Measurements from ENCODE around the gene ZNF407. TPM values are rescaled to one million over a fixed set of nuclear protein-coding genes. Genes with fewer than 3 reads are reported as not detected.

ZNF407 gene
- total RNA-seq, 1 donor from 2014 or later, result 14.2 TPM

DNA sequence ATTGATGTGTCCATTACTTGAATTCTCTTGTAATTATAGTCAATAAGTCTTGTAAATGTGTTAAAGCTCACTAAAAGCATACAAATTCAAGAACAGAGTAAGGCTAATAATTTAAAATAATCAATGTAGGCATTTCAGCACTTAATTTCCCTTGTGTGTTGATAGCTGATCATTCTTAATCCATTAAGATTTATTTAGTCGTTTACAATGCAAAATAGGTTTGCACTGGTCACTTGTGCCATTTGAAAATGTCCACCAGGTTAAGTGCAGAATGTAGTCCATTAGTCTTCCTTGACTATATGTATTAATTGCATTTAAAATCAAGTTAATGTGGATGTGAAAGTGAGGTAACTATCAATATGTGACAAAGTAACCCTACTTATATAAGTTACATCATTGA, 39.4 kb downstream of the ZNF407 start:
- Mint-ChIP-seq H3K27me3 (ENCODE audit: unreplicated experiment) (no peaks in the 10 kb centered on the region), H3K36me3 (ENCODE audit: unreplicated experiment) (peaks cover 21% of the 10 kb centered on the region), H3K4me3 (ENCODE audit: unreplicated experiment) (no peak overlapping the region)

DNA sequence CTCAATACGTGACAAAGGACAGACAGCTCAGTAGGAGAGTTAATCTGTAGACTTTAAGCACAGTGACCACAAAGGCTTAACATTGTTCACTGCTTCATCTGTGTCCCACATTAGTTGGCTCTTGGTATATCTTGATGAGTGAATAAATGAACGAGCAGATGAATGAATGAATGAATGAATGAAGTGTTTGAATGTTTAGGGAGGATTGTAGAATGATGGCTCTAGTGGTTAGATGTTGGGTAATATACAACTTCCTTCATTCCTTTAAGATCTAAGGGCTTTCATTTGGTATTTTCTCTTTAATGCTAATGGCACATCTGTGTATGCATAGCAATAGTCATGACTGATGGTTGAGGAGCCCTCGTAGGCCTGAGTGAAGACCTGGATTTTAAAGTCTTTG, 40.5 kb downstream of the ZNF407 start:
- TF ChIP-seq, protein P1, sequence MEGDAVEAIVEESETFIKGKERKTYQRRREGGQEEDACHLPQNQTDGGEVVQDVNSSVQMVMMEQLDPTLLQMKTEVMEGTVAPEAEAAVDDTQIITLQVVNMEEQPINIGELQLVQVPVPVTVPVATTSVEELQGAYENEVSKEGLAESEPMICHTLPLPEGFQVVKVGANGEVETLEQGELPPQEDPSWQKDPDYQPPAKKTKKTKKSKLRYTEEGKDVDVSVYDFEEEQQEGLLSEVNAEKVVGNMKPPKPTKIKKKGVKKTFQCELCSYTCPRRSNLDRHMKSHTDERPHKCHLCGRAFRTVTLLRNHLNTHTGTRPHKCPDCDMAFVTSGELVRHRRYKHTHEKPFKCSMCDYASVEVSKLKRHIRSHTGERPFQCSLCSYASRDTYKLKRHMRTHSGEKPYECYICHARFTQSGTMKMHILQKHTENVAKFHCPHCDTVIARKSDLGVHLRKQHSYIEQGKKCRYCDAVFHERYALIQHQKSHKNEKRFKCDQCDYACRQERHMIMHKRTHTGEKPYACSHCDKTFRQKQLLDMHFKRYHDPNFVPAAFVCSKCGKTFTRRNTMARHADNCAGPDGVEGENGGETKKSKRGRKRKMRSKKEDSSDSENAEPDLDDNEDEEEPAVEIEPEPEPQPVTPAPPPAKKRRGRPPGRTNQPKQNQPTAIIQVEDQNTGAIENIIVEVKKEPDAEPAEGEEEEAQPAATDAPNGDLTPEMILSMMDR (IDR thresholded peaks at IDR 0.05), result no peak
- peaks cover 11% of the 10 kb centered on the region for H3K36me3 Mint-ChIP-seq (ENCODE audit: unreplicated experiment)
- no peaks in the 10 kb centered on the region for H3K4me1 Mint-ChIP-seq (ENCODE audit: unreplicated experiment)
- H3K4me3 Mint-ChIP-seq (ENCODE audit: unreplicated experiment), result no peak overlapping the region
- no peaks in the 10 kb centered on the region for H3K27me3 Mint-ChIP-seq (ENCODE audit: unreplicated experiment)
- no peak overlapping the region for H3K27ac Mint-ChIP-seq (ENCODE audit: unreplicated experiment)
- H3K9me3 Mint-ChIP-seq (ENCODE audit: unreplicated experiment), result no peaks in the 10 kb centered on the region
- no peak for DNase-seq (ENCODE audit: extremely low spot score, unreplicated experiment)

More for the DNA sequence above, 39.4 kb downstream of the ZNF407 start:
- no peaks in the 10 kb centered on the region for H3K4me1 Mint-ChIP-seq (ENCODE audit: unreplicated experiment)
- no peaks in the 10 kb centered on the region for H3K9me3 Mint-ChIP-seq (ENCODE audit: unreplicated experiment)
- DNase-seq (ENCODE audit: extremely low spot score, unreplicated experiment), result no peak
- H3K27ac Mint-ChIP-seq (ENCODE audit: unreplicated experiment), result no peak overlapping the region
- TF ChIP-seq, protein P1 (IDR thresholded peaks at IDR 0.05), result no peak

DNA sequence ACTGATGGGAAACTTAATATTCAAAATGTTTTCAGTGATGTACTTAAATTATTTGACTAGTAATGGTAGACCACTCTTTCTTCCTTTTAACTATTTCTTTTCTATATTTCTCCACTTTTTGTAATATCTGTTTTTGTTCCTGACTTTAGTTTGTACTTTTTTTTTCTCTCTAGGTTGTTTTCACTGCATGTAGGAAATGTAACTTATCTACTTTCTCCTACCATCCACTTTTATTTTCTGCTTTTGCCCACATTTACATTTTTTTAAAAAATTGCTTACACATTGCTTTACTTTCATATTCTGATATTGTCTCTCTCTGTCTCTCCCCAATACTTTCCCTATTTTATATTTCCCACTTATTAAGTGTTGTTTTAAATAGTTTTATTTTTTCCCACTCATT, 47.0 kb downstream of the ZNF407 start:
- no peaks in the 10 kb centered on the region for H3K9me3 Mint-ChIP-seq (ENCODE audit: unreplicated experiment)

DNA sequence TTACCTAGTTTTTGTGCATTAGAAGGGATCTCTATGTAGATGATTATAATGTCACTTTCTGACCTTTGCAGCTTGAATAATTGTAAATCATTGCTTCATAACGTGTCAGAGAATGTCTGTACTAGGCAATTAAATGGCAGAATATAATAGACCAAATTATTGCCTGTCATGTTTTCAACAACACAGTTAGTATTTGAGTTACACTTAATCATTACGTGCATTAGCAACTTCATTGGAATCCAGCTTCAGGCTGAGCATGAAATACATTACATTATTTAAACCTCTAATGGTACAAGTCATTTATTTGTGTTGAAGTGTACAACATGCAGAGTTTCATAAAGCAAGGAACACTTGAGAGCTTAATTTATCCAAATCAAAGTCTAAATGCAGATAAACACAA, 48.0 kb downstream of the ZNF407 start:
- DNase-seq (ENCODE audit: extremely low spot score, unreplicated experiment), result no peak

More for the DNA sequence above, 47.0 kb downstream of the ZNF407 start:
- no peak for DNase-seq (ENCODE audit: extremely low spot score, unreplicated experiment)
- TF ChIP-seq, protein P1 (IDR thresholded peaks at IDR 0.05), result no peak
- Mint-ChIP-seq H3K36me3 (ENCODE audit: unreplicated experiment) (peaks cover 8% of the 10 kb centered on the region), H3K27me3 (ENCODE audit: unreplicated experiment) (no peaks in the 10 kb centered on the region), H3K4me3 (ENCODE audit: unreplicated experiment) (no peak overlapping the region), H3K4me1 (ENCODE audit: unreplicated experiment) (peaks cover 11% of the 10 kb centered on the region), H3K27ac (ENCODE audit: unreplicated experiment) (no peak overlapping the region)

DNA sequence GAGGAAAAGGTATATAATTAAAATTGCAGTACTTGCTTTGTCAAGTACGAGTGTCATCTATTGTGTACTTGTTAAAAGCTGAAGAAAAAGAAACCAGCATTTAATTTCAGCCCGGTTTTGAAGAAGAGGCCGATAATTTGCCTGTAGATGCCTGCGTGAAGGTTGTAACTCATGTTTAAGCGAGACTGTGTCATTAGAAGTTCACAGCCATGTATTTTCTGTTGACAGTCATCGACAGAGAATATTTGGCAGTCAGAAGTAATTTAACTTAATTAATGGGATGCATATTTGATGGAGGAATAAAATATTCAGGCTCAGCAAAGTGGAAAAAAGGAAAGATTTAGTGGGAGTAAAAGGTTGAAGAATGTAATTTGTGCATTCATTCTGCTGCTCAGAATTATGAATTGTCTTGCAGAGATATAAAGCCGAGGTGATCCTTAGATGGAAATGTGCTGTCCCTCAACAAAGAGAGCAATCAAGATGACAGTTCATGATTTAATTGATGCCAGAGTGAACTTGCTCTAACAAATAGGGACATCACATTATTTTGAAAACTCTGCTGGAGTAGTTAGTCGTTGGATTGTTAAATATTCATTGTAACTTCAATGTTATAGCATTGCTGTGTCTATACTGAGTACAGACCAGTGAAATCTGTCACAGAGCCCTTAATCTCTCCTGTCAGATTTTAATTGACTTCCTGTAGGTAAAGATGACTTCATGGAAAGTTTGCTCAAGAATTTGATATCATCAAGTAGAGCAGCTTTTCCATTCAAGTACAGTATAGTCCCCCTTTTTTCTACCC, 53.9 kb downstream of the ZNF407 start:
- no peak overlapping the region for H3K27ac Mint-ChIP-seq (ENCODE audit: unreplicated experiment)
- TF ChIP-seq, protein P1 (IDR thresholded peaks at IDR 0.05), result no peak

More for the DNA sequence above, 48.0 kb downstream of the ZNF407 start:
- Mint-ChIP-seq H3K4me3 (ENCODE audit: unreplicated experiment) (no peak overlapping the region), H3K27me3 (ENCODE audit: unreplicated experiment) (no peaks in the 10 kb centered on the region), H3K27ac (ENCODE audit: unreplicated experiment) (no peak overlapping the region), H3K4me1 (ENCODE audit: unreplicated experiment) (peaks cover 11% of the 10 kb centered on the region), H3K36me3 (ENCODE audit: unreplicated experiment) (peaks cover 11% of the 10 kb centered on the region), H3K9me3 (ENCODE audit: unreplicated experiment) (no peaks in the 10 kb centered on the region)
- TF ChIP-seq, protein P1 (IDR thresholded peaks at IDR 0.05), result no peak

More for the DNA sequence above, 53.9 kb downstream of the ZNF407 start:
- Mint-ChIP-seq H3K4me3 (ENCODE audit: unreplicated experiment) (no peak overlapping the region), H3K27me3 (ENCODE audit: unreplicated experiment) (no peaks in the 10 kb centered on the region), H3K36me3 (ENCODE audit: unreplicated experiment) (peaks cover 7% of the 10 kb centered on the region), H3K9me3 (ENCODE audit: unreplicated experiment) (no peaks in the 10 kb centered on the region), H3K4me1 (ENCODE audit: unreplicated experiment) (peaks cover 4% of the 10 kb centered on the region)
- DNase-seq (ENCODE audit: extremely low spot score, unreplicated experiment), result no peak
